GM10266 (cell line): ENCODE data around the gene GPR158.

Source experiments
- DNase-seq: peaks from one replicate; pipeline ENCODE4 v3.0.0; 2012; ENCODE audit errors: extremely low spot score
- TF ChIP-seq, protein P1 (sequence below): IDR thresholded peaks from 2 replicates; pipeline ENCODE4 v1.5.1; 2012; ENCODE audit warnings: mild to moderate bottlenecking, low read depth; ENCODE audit not compliant: control insufficient read depth, insufficient read depth; ENCODE audit errors: missing control alignments

The GPR158 gene

GRCh38 chr10:25614652-25615051 is 439.9 kb downstream of the GPR158 start:
- TF ChIP-seq, protein P1, sequence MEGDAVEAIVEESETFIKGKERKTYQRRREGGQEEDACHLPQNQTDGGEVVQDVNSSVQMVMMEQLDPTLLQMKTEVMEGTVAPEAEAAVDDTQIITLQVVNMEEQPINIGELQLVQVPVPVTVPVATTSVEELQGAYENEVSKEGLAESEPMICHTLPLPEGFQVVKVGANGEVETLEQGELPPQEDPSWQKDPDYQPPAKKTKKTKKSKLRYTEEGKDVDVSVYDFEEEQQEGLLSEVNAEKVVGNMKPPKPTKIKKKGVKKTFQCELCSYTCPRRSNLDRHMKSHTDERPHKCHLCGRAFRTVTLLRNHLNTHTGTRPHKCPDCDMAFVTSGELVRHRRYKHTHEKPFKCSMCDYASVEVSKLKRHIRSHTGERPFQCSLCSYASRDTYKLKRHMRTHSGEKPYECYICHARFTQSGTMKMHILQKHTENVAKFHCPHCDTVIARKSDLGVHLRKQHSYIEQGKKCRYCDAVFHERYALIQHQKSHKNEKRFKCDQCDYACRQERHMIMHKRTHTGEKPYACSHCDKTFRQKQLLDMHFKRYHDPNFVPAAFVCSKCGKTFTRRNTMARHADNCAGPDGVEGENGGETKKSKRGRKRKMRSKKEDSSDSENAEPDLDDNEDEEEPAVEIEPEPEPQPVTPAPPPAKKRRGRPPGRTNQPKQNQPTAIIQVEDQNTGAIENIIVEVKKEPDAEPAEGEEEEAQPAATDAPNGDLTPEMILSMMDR = no peak
- DNase-seq = no peak

DNA sequence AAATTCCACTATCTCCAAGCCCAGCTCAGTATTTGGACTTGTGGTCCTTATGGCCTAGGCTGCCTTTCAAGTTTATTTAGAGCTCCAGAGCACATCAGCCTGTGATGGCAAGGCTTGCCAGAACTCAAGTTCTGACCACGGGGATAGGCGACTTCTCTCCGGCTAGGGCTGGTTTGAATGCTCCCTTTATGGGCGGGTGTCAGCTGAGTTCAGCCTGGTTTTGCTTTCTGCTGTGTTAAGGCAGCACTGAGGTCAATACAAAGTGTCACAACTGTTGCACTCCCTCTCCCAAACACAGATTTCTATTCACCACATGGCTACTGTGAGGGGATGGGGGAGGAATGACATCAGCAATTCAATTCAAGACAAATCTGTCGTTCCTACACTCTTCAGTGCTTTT is 441.1 kb downstream of the GPR158 start:
- DNase-seq = no peak
- TF ChIP-seq, protein P1 = no peak

DNA sequence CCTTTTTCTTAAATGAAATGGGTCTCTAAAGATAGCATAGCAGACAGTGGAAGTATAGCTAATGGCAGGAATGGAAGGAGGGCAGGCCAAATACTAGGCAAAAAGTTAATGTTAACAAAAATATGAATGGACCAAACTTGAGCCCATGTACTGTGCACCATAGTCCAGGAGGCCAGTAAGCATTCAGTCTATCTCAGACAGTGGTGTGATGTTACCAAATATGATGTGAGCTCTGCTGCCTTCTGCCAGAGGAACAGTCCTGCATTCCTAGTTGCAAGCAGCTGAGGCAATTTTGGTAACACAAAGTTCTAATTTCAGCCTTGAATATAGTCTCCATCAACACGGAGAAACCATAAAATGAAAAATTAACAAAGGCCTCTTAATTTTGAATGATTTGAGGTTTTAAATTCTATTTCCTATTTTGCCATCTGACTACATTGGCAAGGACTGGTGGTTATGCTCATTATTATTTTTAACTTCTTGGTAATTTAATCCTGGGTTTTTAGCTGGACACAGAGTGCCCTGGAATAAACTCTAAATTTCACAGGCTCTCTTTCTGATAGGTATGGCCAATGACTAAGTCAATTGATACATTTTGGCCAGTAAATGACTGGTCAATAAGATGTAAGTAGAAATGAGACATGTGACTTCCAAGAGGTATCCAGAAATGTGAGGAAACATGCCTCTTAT is 442.2 kb downstream of the GPR158 start:
- no peak for DNase-seq
- TF ChIP-seq, protein P1 = no peak

DNA sequence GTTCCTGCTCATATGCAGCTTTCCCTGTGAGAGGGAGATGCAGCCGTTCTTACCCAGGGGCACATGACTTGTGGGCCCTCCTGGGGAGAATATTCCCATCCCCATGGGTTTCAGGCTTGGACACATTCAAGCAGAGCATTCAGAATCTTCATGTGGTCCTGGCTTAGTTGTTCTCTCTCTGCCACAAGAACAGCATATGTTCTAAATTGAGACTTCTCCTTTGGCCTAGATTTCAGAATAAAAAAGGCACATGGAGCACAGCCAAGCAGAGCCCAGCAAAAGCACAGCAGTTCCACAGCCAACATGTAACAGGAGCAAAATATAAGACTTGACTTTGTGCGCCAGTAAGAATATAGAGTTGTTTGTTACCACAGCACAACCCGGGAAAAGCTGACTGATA is 452.8 kb downstream of the GPR158 start:
- DNase-seq = no peak
- TF ChIP-seq, protein P1 = no peak

DNA sequence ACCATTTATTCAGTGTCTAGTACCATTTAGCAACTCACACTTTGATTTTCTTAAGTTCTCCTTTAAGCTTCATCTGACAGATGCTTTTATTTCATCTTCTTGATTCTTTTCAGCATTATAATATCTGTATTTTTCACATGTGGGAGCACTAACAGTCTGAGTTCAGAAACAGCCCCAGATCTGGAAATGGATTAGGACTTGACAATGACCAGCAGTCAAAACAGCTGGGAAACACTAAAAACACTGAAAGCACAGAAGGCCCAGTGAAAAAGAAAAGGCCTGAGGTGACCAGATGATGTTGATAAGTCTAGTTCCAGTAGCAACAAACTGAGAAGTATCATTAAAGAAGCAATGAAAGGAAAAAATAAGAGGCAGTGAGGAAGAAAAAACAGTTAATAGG is 454.5 kb downstream of the GPR158 start:
- TF ChIP-seq, protein P1 = no peak
- DNase-seq = no peak

DNA sequence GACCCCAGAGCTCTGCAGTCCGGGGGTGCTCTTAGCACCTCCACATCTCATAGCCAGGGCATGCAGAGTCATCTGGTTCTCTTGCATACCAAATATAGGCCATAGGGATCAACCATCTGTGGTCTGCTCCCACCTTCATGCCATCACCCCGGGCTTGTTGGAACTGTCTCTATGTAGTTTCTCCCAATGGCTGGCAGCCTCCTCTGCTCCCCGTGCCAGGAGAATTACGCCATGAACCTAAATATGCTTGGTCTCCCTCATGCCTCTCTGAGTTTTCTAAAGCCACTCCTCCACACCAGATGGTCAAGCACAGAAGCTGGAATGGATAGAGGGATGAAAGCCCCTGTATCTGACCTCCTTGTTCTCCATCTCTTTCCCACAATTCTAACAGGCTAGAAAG is 456.7 kb downstream of the GPR158 start:
- TF ChIP-seq, protein P1 = no peak

GRCh38 chr10:25632802-25633201 is 458.0 kb downstream of the GPR158 start:
- DNase-seq = no peak
- TF ChIP-seq, protein P1 = no peak

More for the DNA sequence above, 456.7 kb downstream of the GPR158 start:
- DNase-seq = no peak
